Naive thymus-derived CD4-positive, alpha-beta T cell (primary cell): ENCODE data around the gene ZDHHC16. TPM values are rescaled to one million over a fixed set of nuclear protein-coding genes. Genes with fewer than 3 reads are reported as not detected.

ENCODE experiments used
- ATAC-seq: fragments of 150-1000 bp; cut with Tn5 transposase; 2 replicates; pipeline ENCODE4 v1.10.0; 2021; ENCODE audit warnings: mild to moderate bottlenecking, moderate library complexity
- CTCF ChIA-PET: fragments of 350-600 bp; sonication (Branson Sonifier 250); formaldehyde crosslinking; loops from one replicate; lab custom pipeline; 2021; ENCODE audit warnings: antibody characterized with exemption; lab: Charles Lee
- POLR2A ChIA-PET: fragments of 350-600 bp; sonication (Branson Sonifier 250); formaldehyde crosslinking; loops from one replicate; lab custom pipeline; 2021; ENCODE audit warnings: antibody characterized with exemption, inconsistent platforms; lab: Charles Lee
- DNase-seq, 9 donors: peaks; one replicate each; pipeline versions ENCODE4 v3.0.0 to v3.0.0-alpha.2; 2020 to 2022; ENCODE audit warnings: mixed read lengths in 1 of 9
- H3K27ac ChIP-seq: one replicate; pipeline ENCODE4 v1.7.0; 2013; ENCODE audit warnings: mild to moderate bottlenecking, low read depth, low read length, moderate library complexity
- H3K27me3 ChIP-seq, 2 donors: one replicate each; pipeline ENCODE4 v1.7.0; 2013; ENCODE audit warnings: low read length in 2 of 2, mild to moderate bottlenecking in 2 of 2, moderate library complexity in 2 of 2; ENCODE audit not compliant: control insufficient read depth in 2 of 2, insufficient read depth in 2 of 2
- H3K36me3 ChIP-seq, 3 experiments: 1 replicate in 2 of 3; 2 replicates in 1 of 3; pipeline ENCODE4 v1.7.0; 2013; ENCODE audit warnings: low read length in 3 of 3, mild to moderate bottlenecking in 3 of 3, moderate library complexity in 1 of 3; ENCODE audit not compliant: insufficient read depth in 3 of 3, control insufficient read depth in 2 of 3
- H3K4me1 ChIP-seq, 2 donors: one replicate each; pipeline ENCODE4 v1.7.0; 2013; ENCODE audit warnings: low read length in 2 of 2, mild to moderate bottlenecking in 2 of 2, moderate library complexity in 1 of 2; ENCODE audit not compliant: control insufficient read depth in 2 of 2, insufficient read depth in 2 of 2
- H3K4me3 ChIP-seq: 2 replicates; pipeline ENCODE4 v1.7.0; 2013; ENCODE audit warnings: mild to moderate bottlenecking, low read length
- H3K9me3 ChIP-seq, 3 experiments: 1 replicate in 2 of 3; 2 replicates in 1 of 3; pipeline ENCODE4 v1.7.0; 2013; ENCODE audit warnings: low read length in 3 of 3; ENCODE audit not compliant: control insufficient read depth in 2 of 3
- H3K27ac Mint-ChIP-seq, 9 donors: one replicate each; pipeline ENCODE4 v1.8.0; 2020 to 2022; ENCODE audit warnings: mixed read lengths in 9 of 9, mild to moderate bottlenecking in 8 of 9, moderate library complexity in 5 of 9, inconsistent platforms in 2 of 9
- H3K27me3 Mint-ChIP-seq, 5 donors: one replicate each; pipeline ENCODE4 v1.8.0; 2021 to 2022; ENCODE audit warnings: mixed read lengths in 5 of 5, mild to moderate bottlenecking in 1 of 5
- H3K36me3 Mint-ChIP-seq, 5 donors: one replicate each; pipeline ENCODE4 v1.8.0; 2020 to 2022; ENCODE audit warnings: mixed read lengths in 5 of 5, mild to moderate bottlenecking in 3 of 5, inconsistent platforms in 1 of 5
- H3K4me1 Mint-ChIP-seq, 7 donors: one replicate each; pipeline ENCODE4 v1.8.0; 2020 to 2022; ENCODE audit warnings: mixed read lengths in 7 of 7, mild to moderate bottlenecking in 3 of 7, inconsistent platforms in 1 of 7
- H3K4me3 Mint-ChIP-seq, 10 donors: one replicate each; pipeline ENCODE4 v1.8.0; 2020 to 2022; ENCODE audit warnings: mild to moderate bottlenecking in 10 of 10, mixed read lengths in 10 of 10, moderate library complexity in 6 of 10, inconsistent platforms in 2 of 10
- H3K9me3 Mint-ChIP-seq, 11 donors: one replicate each; pipeline ENCODE4 v1.8.0; 2020 to 2022; ENCODE audit warnings: mixed read lengths in 11 of 11, mild to moderate bottlenecking in 4 of 11, inconsistent platforms in 1 of 11, moderate library complexity in 1 of 11
- intact Hi-C, 2 donors: fragments of 100-400 bp; cut with micrococcal nuclease; formaldehyde crosslinking; loops; one replicate each; pipeline ENCODE4 v1.15.1; 2023
- polyA plus RNA-seq, 2 donors: library from polyadenylated mRNA; unstranded; fragments of 300-500 nt; fragmentation: Illumina TruSeq; gene quantifications; one replicate each; pipeline ENCODE4 v1.2.3, GENCODE V29; 2021
- total RNA-seq, 6 experiments: library from RNA in 5 of 6; stranded (reverse) in 5 of 6; gene quantifications; 1 replicate in 5 of 6; 2 replicates in 1 of 6; pipeline ENCODE4 v1.2.3 and lab custom pipeline; 2021 to 2026

Gene ZDHHC16
- total and polyA plus RNA-seq, 7 experiments from 2014 or later, result 13.2 to 38.8 (median 26.8) TPM

- no peak for ATAC-seq
- CTCF ChIA-PET, result interaction anchor here (0.9 kb wide), 1 partner anchor 38 kb away, joined by 3 read pairs; no protein-coding TSS in a partner anchor
- intact Hi-C loops, result no loop called here
These were observed 8.5 kb downstream of the ZDHHC16 start for GRCh38 chr10:97454330-97455036.

GRCh38 chr10:97456034-97456685, 10.2 kb downstream of the ZDHHC16 start:
- intact Hi-C loops, result no loop called here
- H3K4me3 Mint-ChIP-seq, result no peak overlapping the region
- H3K4me1 ChIP-seq, result peaks cover 0 to 6% of the 10 kb centered on the region in 2 donors
- ChIA-PET CTCF (interaction anchor here (1.0 kb wide), 1 partner anchor 11 kb away, joined by 4 read pairs; no protein-coding TSS in a partner anchor), POLR2A (no interaction called here)
- H3K9me3 ChIP-seq, result no peaks in the 10 kb centered on the region
- H3K4me1 Mint-ChIP-seq, result peaks cover 7 to 24% (median 17%) of the 10 kb centered on the region in 7 donors
- H3K36me3 ChIP-seq, result peaks cover 14 to 80% (median 26%) of the 10 kb centered on the region in 3 experiments
- H3K27ac ChIP-seq, result no peak overlapping the region
- H3K36me3 Mint-ChIP-seq, result peaks cover 13 to 50% (median 17%) of the 10 kb centered on the region in 5 donors
- no peak for DNase-seq
- peak overlapping the region in 6 of 9 donors; percentile 21 to 98 (median 57) for H3K27ac Mint-ChIP-seq
- no peaks in the 10 kb centered on the region for H3K27me3 ChIP-seq
- peaks cover 0 to 2% (median 0%) of the 10 kb centered on the region in 11 donors for H3K9me3 Mint-ChIP-seq
- H3K27me3 Mint-ChIP-seq, result no peaks in the 10 kb centered on the region
- H3K4me3 ChIP-seq, result no peak overlapping the region
- ATAC-seq, result no peak

More at GRCh38 chr10:97454330-97455036, 8.5 kb downstream of the ZDHHC16 start:
- Mint-ChIP-seq H3K4me1 (peaks cover 7 to 34% (median 27%) of the 10 kb centered on the region in 7 donors), H3K4me3 (peak overlapping the region in 1 of 10 donors; percentile 51), H3K36me3 (peaks cover 12 to 47% (median 15%) of the 10 kb centered on the region in 5 donors), H3K27ac (peak overlapping the region; percentile 69 to 98 (median 82)), H3K9me3 (peaks cover 0 to 2% (median 0%) of the 10 kb centered on the region in 11 donors), H3K27me3 (no peaks in the 10 kb centered on the region)
- POLR2A ChIA-PET, result interaction anchor here (0.5 to 0.6 kb wide), 2 partner anchors 12 to 366 kb away, joined by 3 read pairs; no protein-coding TSS in a partner anchor
- H3K9me3 ChIP-seq, result no peaks in the 10 kb centered on the region
- peak overlapping the region; percentile 20 for H3K27ac ChIP-seq
- H3K27me3 ChIP-seq, result no peaks in the 10 kb centered on the region
- peaks cover 0 to 6% of the 10 kb centered on the region in 2 donors for H3K4me1 ChIP-seq
- H3K36me3 ChIP-seq, result peaks cover 9 to 65% (median 26%) of the 10 kb centered on the region in 3 experiments
- DNase-seq, result no peak
- no peak overlapping the region for H3K4me3 ChIP-seq

GRCh38 chr10:97456686-97457065, 10.7 kb downstream of the ZDHHC16 start:
- POLR2A ChIA-PET, result no interaction called here
- peaks cover 19 to 80% (median 27%) of the 10 kb centered on the region in 3 experiments for H3K36me3 ChIP-seq
- Mint-ChIP-seq H3K27ac (peak overlapping the region in 7 of 9 donors; percentile 36 to 98 (median 45)), H3K27me3 (no peaks in the 10 kb centered on the region), H3K4me3 (no peak overlapping the region), H3K4me1 (peaks cover 7 to 24% (median 17%) of the 10 kb centered on the region in 7 donors), H3K36me3 (peaks cover 13 to 54% (median 17%) of the 10 kb centered on the region in 5 donors), H3K9me3 (peaks cover 0 to 2% (median 0%) of the 10 kb centered on the region in 11 donors)
- CTCF ChIA-PET, result interaction anchor here (1.0 kb wide), 1 partner anchor 11 kb away, joined by 4 read pairs; no protein-coding TSS in a partner anchor
- no peaks in the 10 kb centered on the region for H3K27me3 ChIP-seq
- no peak for DNase-seq
- peaks cover 0 to 6% of the 10 kb centered on the region in 2 donors for H3K4me1 ChIP-seq
- no peaks in the 10 kb centered on the region for H3K9me3 ChIP-seq
- ATAC-seq, result no peak
- H3K4me3 ChIP-seq, result no peak overlapping the region
- no peak overlapping the region for H3K27ac ChIP-seq
- intact Hi-C loops, result no loop called here

GRCh38 chr10:97459111-97459510, 13.1 kb downstream of the ZDHHC16 start:
- POLR2A ChIA-PET, result no interaction called here
- no peaks in the 10 kb centered on the region for H3K9me3 ChIP-seq

GRCh38 chr10:97459933-97460332, 14.0 kb downstream of the ZDHHC16 start:
- no peaks in the 10 kb centered on the region for H3K4me1 ChIP-seq
- no peaks in the 10 kb centered on the region for H3K27me3 ChIP-seq
- intact Hi-C loops, result loop anchor here in 1 of 2 donors (5.0 kb wide), 1 partner anchor 37 kb away; the partner anchor contains the start of genes MMS19 and UBTD1
- H3K27ac ChIP-seq, result no peak overlapping the region
- peak overlapping the region in 5 of 9 donors; percentile 12 to 67 (median 61) for H3K27ac Mint-ChIP-seq
- peaks cover 18 to 51% (median 28%) of the 10 kb centered on the region in 5 donors for H3K36me3 Mint-ChIP-seq
- DNase-seq (no peak), ATAC-seq (no peak)
- H3K4me1 Mint-ChIP-seq, result peaks cover 0 to 5% (median 0%) of the 10 kb centered on the region in 7 donors
- H3K36me3 ChIP-seq, result peaks cover 22 to 90% (median 25%) of the 10 kb centered on the region in 3 experiments
- no peak overlapping the region for H3K4me3 ChIP-seq
- CTCF ChIA-PET, result interaction anchor here (0.8 to 1.0 kb wide), 3 partner anchors 20 to 300 kb away, joined by 3 to 5 read pairs (median 3); no protein-coding TSS in a partner anchor
- H3K9me3 Mint-ChIP-seq, result no peaks in the 10 kb centered on the region
- no peaks in the 10 kb centered on the region for H3K27me3 Mint-ChIP-seq
- H3K4me3 Mint-ChIP-seq, result no peak overlapping the region
- no peaks in the 10 kb centered on the region for H3K9me3 ChIP-seq
- POLR2A ChIA-PET, result interaction anchor here (0.6 kb wide), 1 partner anchor 18 kb away, joined by 3 read pairs; no protein-coding TSS in a partner anchor

More at GRCh38 chr10:97459111-97459510, 13.1 kb downstream of the ZDHHC16 start:
- Histone ChIP-seq H3K27me3 (no peaks in the 10 kb centered on the region), H3K27ac (no peak overlapping the region), H3K4me3 (no peak overlapping the region), H3K36me3 (peaks cover 23 to 85% (median 25%) of the 10 kb centered on the region in 3 experiments), H3K4me1 (peaks cover 0 to 1% of the 10 kb centered on the region in 2 donors)
- Mint-ChIP-seq H3K4me3 (no peak overlapping the region), H3K27ac (peak overlapping the region in 5 of 9 donors; percentile 4 to 65 (median 42)), H3K36me3 (peaks cover 18 to 51% (median 26%) of the 10 kb centered on the region in 5 donors), H3K9me3 (no peaks in the 10 kb centered on the region), H3K4me1 (peaks cover 0 to 14% (median 5%) of the 10 kb centered on the region in 7 donors), H3K27me3 (no peaks in the 10 kb centered on the region)
- no peak for ATAC-seq
- intact Hi-C loops, result no loop called here
- CTCF ChIA-PET, result interaction anchor here (0.9 kb wide), 1 partner anchor 51 kb away, joined by 3 read pairs; no protein-coding TSS in a partner anchor
- no peak for DNase-seq

- Histone ChIP-seq H3K4me1 (no peaks in the 10 kb centered on the region), H3K9me3 (no peaks in the 10 kb centered on the region), H3K4me3 (no peak overlapping the region), H3K27ac (no peak overlapping the region), H3K27me3 (no peaks in the 10 kb centered on the region), H3K36me3 (peaks cover 25 to 96% (median 28%) of the 10 kb centered on the region in 3 experiments)
- POLR2A ChIA-PET, result no interaction called here
- no peak overlapping the region for H3K4me3 Mint-ChIP-seq
- intact Hi-C loops, result loop anchor here in 1 of 2 donors (5.0 kb wide), 1 partner anchor 35 kb away; the partner anchor contains the start of genes MMS19 and UBTD1
- no peaks in the 10 kb centered on the region for H3K27me3 Mint-ChIP-seq
- no peak for DNase-seq
- H3K27ac Mint-ChIP-seq, result peak overlapping the region in 3 of 9 donors; percentile 28 to 82 (median 67)
- peaks cover 0 to 3% (median 0%) of the 10 kb centered on the region in 7 donors for H3K4me1 Mint-ChIP-seq
- H3K36me3 Mint-ChIP-seq, result peaks cover 22 to 38% (median 32%) of the 10 kb centered on the region in 5 donors
- CTCF ChIA-PET, result interaction anchor here (0.9 to 7.3 kb wide), 3 partner anchors 17 to 92 kb away, joined by 3 to 64 read pairs (median 4); no protein-coding TSS in a partner anchor
- no peaks in the 10 kb centered on the region for H3K9me3 Mint-ChIP-seq
- no peak for ATAC-seq
These were observed 16.3 kb downstream of the ZDHHC16 start for GRCh38 chr10:97462309-97462708.
